CD14-positive monocyte (primary cell): ENCODE results near the gene C5orf58. TPM values are rescaled to one million over a fixed set of nuclear protein-coding genes. Genes with fewer than 3 reads are reported as not detected.

Experiments used
- DNase-seq, 3 donors: peaks; one replicate each; pipeline ENCODE4 v3.0.0-alpha.2; 2011 to 2022
- H2AFZ ChIP-seq: 2 replicates; pipeline ENCODE4 v1.6.0; 2012; ENCODE audit warnings: mild to moderate bottlenecking, low read depth, low read length, inconsistent platforms; ENCODE audit not compliant: insufficient read depth, poor library complexity, severe bottlenecking
- H3K27ac ChIP-seq, 2 donors: 1 replicate in 1 of 2; 2 replicates in 1 of 2; pipeline ENCODE4 v1.5.1; 2012 to 2013; ENCODE audit warnings: low read length in 2 of 2, control low read depth in 1 of 2, inconsistent platforms in 1 of 2, low read depth in 1 of 2, mild to moderate bottlenecking in 1 of 2
- H3K27me3 ChIP-seq, 2 donors: one replicate each; pipeline versions ENCODE4 v1.6.0 to v1.6.1; 2011 to 2013; ENCODE audit warnings: low read length in 2 of 2; ENCODE audit not compliant: control insufficient read depth in 2 of 2, insufficient read depth in 2 of 2
- H3K36me3 ChIP-seq, 2 donors: replicated peaks in 1 of 2; 1 replicate in 1 of 2; 2 replicates in 1 of 2; pipeline versions ENCODE4 v1.5.1 to v1.6.1; 2012 to 2013; ENCODE audit warnings: low read length in 2 of 2, control low read depth in 1 of 2, inconsistent platforms in 1 of 2, mild to moderate bottlenecking in 1 of 2; ENCODE audit not compliant: insufficient read depth in 2 of 2, control insufficient read depth in 1 of 2
- H3K4me1 ChIP-seq, 2 donors: 1 replicate in 1 of 2; 2 replicates in 1 of 2; pipeline versions ENCODE4 v1.5.1 to v1.6.1; 2012 to 2013; ENCODE audit warnings: low read length in 2 of 2, control low read depth in 1 of 2, inconsistent platforms in 1 of 2, mild to moderate bottlenecking in 1 of 2, moderate library complexity in 1 of 2; ENCODE audit not compliant: insufficient read depth in 2 of 2, control insufficient read depth in 1 of 2
- H3K4me2 ChIP-seq: replicated peaks from 2 replicates; pipeline ENCODE3; 2012; ENCODE audit warnings: low read length, moderate library complexity, mild to moderate bottlenecking; ENCODE audit not compliant: poor library complexity, severe bottlenecking; ENCODE audit errors: extremely low read depth
- H3K4me3 ChIP-seq, 3 experiments: fragments of 200-600 bp in 1 of 3; sonication (generic) in 1 of 3; replicated peaks in 1 of 3; 1 replicate in 2 of 3; 2 replicates in 1 of 3; pipeline ENCODE4 v1.5.1; 2011 to 2013; ENCODE audit warnings: low read length in 3 of 3, mild to moderate bottlenecking in 3 of 3, control low read depth in 2 of 3, low read depth in 2 of 3, inconsistent platforms in 1 of 3, moderate library complexity in 1 of 3
- H3K79me2 ChIP-seq: 2 replicates; pipeline ENCODE4 v1.6.0; 2012; ENCODE audit warnings: mild to moderate bottlenecking, control low read depth, inconsistent platforms, low read length, moderate library complexity; ENCODE audit not compliant: insufficient read depth
- H3K9ac ChIP-seq: 2 replicates; pipeline ENCODE4 v1.6.0; 2017; ENCODE audit warnings: low read length, mild to moderate bottlenecking; ENCODE audit not compliant: insufficient read depth, poor library complexity, severe bottlenecking
- H3K9me3 ChIP-seq, 2 donors: replicated peaks in 1 of 2; 1 replicate in 1 of 2; 2 replicates in 1 of 2; pipeline versions ENCODE4 v1.5.1 to v1.6.1; 2012 to 2013; ENCODE audit warnings: low read length in 2 of 2, control low read depth in 1 of 2; ENCODE audit not compliant: control insufficient read depth in 1 of 2, insufficient read depth in 1 of 2
- H4K20me1 ChIP-seq: 2 replicates; pipeline ENCODE4 v1.6.0; 2012; ENCODE audit warnings: mild to moderate bottlenecking, low read length, control low read depth, moderate library complexity; ENCODE audit not compliant: insufficient read depth
- H3K27ac Mint-ChIP-seq, 7 donors: one replicate each; pipeline ENCODE4 v1.8.0; 2020; ENCODE audit warnings: mild to moderate bottlenecking in 7 of 7, mixed read lengths in 7 of 7, moderate library complexity in 6 of 7, inconsistent platforms in 2 of 7
- H3K27me3 Mint-ChIP-seq, 3 donors: one replicate each; pipeline ENCODE4 v1.8.0; 2021 to 2022; ENCODE audit warnings: low read depth in 3 of 3, mild to moderate bottlenecking in 3 of 3, mixed read lengths in 3 of 3, moderate library complexity in 3 of 3, inconsistent platforms in 1 of 3
- H3K36me3 Mint-ChIP-seq, 2 donors: one replicate each; pipeline ENCODE4 v1.8.0; 2020; ENCODE audit warnings: mixed read lengths in 2 of 2, inconsistent platforms in 1 of 2, mild to moderate bottlenecking in 1 of 2
- H3K4me1 Mint-ChIP-seq: one replicate; pipeline ENCODE4 v1.8.0; 2020; ENCODE audit warnings: mild to moderate bottlenecking, mixed read lengths
- H3K4me3 Mint-ChIP-seq, 2 donors: one replicate each; pipeline ENCODE4 v1.8.0; 2020; ENCODE audit warnings: mild to moderate bottlenecking in 2 of 2, mixed read lengths in 2 of 2, moderate library complexity in 1 of 2
- H3K9me3 Mint-ChIP-seq, 7 donors: one replicate each; pipeline ENCODE4 v1.8.0; 2020 to 2022; ENCODE audit warnings: mixed read lengths in 7 of 7, mild to moderate bottlenecking in 6 of 7, moderate library complexity in 6 of 7, inconsistent platforms in 2 of 7
- WGBS: methylation state at CpG from one replicate; pipeline ENCODE4 v1.1.5; 2013; ENCODE audit warnings: missing lambda C conversion rate; ENCODE audit not compliant: insufficient coverage; 5-methylcytosine and 5-hydroxymethylcytosine counted together
- intact Hi-C, 2 donors: fragments of 100-400 bp; cut with micrococcal nuclease; formaldehyde crosslinking; loops; one replicate each; pipeline versions ENCODE4 v1.15.0 to v1.15.1; 2023
- polyA plus RNA-seq, 3 donors: library from polyadenylated mRNA; depleted of rRNA in 1 of 3; unstranded in 2 of 3; stranded (reverse) in 1 of 3; fragments of 300-500 nt in 2 of 3; fragments of >200 nt in 1 of 3; fragmentation: Illumina TruSeq in 2 of 3; gene quantifications; 1 replicate in 2 of 3; 2 replicates in 1 of 3; pipeline ENCODE4 v1.2.3, GENCODE V29; 2012 to 2021
- TF ChIP-seq, protein P1 (sequence below): fragments of 200-600 bp; IDR thresholded peaks from one replicate; pipeline ENCODE4 v1.8.0; 2022; ENCODE audit warnings: antibody characterized with exemption, mild to moderate bottlenecking

Gene C5orf58
- polyA plus RNA-seq, 3 donors = 0.46 TPM; not detected in 2

GRCh38 chr5:170217831-170218230 lies 15.0 kb upstream of the C5orf58 start:
- H3K4me2 ChIP-seq = no peak overlapping the region
- Mint-ChIP-seq H3K9me3 (no peaks in the 10 kb centered on the region), H3K27ac (no peak overlapping the region), H3K4me1 (peaks cover 6% of the 10 kb centered on the region), H3K4me3 (no peak overlapping the region), H3K36me3 (no peaks in the 10 kb centered on the region), H3K27me3 (peaks cover 0 to 4% (median 0%) of the 10 kb centered on the region in 3 donors)
- no peak overlapping the region for H3K4me3 ChIP-seq
- whole genome bisulfite sequencing = 100% methylated on average over 5 of the region's 5 CpGs
- no peak overlapping the region for H3K9ac ChIP-seq
- intact Hi-C loops = no loop called here
- TF ChIP-seq, protein P1, sequence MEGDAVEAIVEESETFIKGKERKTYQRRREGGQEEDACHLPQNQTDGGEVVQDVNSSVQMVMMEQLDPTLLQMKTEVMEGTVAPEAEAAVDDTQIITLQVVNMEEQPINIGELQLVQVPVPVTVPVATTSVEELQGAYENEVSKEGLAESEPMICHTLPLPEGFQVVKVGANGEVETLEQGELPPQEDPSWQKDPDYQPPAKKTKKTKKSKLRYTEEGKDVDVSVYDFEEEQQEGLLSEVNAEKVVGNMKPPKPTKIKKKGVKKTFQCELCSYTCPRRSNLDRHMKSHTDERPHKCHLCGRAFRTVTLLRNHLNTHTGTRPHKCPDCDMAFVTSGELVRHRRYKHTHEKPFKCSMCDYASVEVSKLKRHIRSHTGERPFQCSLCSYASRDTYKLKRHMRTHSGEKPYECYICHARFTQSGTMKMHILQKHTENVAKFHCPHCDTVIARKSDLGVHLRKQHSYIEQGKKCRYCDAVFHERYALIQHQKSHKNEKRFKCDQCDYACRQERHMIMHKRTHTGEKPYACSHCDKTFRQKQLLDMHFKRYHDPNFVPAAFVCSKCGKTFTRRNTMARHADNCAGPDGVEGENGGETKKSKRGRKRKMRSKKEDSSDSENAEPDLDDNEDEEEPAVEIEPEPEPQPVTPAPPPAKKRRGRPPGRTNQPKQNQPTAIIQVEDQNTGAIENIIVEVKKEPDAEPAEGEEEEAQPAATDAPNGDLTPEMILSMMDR = no peak
- H3K9me3 ChIP-seq = no peaks in the 10 kb centered on the region
- H3K4me1 ChIP-seq = no peaks in the 10 kb centered on the region
- H3K27ac ChIP-seq = no peak overlapping the region
- no peaks in the 10 kb centered on the region for H3K79me2 ChIP-seq
- H2AFZ ChIP-seq = no peak overlapping the region
- DNase-seq = no peak
- H3K27me3 ChIP-seq = no peaks in the 10 kb centered on the region
- H4K20me1 ChIP-seq = no peaks in the 10 kb centered on the region
- H3K36me3 ChIP-seq = no peaks in the 10 kb centered on the region

DNA sequence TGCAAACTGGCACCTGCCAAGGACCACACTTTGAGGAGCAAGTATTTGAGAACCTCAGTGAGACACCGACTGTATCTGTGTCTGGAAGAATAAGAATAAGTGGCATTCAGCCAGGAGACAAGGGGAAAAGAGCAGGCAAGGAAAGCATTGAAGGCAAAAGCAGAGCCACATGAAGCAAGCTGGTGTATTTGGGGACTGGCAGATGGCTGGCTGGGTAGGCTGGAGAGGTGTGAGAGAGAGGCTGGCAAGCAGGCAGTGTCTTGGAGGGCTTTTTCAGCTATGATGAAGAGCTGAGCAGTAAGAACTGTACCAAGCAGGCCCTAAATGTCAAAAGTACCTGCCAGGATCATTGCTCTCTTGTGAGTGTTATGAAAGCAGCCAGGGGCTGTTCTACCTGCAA lies 14.1 kb upstream of the C5orf58 start:
- no peak overlapping the region for H3K4me3 ChIP-seq
- H3K9ac ChIP-seq = no peak overlapping the region
- Mint-ChIP-seq H3K27me3 (peaks cover 0 to 4% (median 0%) of the 10 kb centered on the region in 3 donors), H3K4me1 (peaks cover 6% of the 10 kb centered on the region), H3K4me3 (no peak overlapping the region), H3K27ac (no peak overlapping the region), H3K9me3 (no peaks in the 10 kb centered on the region), H3K36me3 (no peaks in the 10 kb centered on the region)
- no peaks in the 10 kb centered on the region for H3K79me2 ChIP-seq
- no peaks in the 10 kb centered on the region for H3K27me3 ChIP-seq
- H3K9me3 ChIP-seq = no peaks in the 10 kb centered on the region
- no peaks in the 10 kb centered on the region for H3K36me3 ChIP-seq
- 100% methylated on average over 1 of the region's 1 CpG for WGBS
- no peaks in the 10 kb centered on the region for H4K20me1 ChIP-seq
- H3K27ac ChIP-seq = no peak overlapping the region
- H2AFZ ChIP-seq = no peak overlapping the region
- H3K4me1 ChIP-seq = no peaks in the 10 kb centered on the region
- intact Hi-C loops = no loop called here
- DNase-seq = no peak
- TF ChIP-seq, protein P1 = no peak
- no peak overlapping the region for H3K4me2 ChIP-seq
